Kidney tubule cell (primary cell): ENCODE results near the gene S100Z.
"Not testable (repeated sequence)": the region's sequence is repeated elsewhere in the genome, so short reads cannot be mapped to it uniquely, and the experiment has no call there.

ENCODE experiments used
- DNase-seq: peaks from one replicate; pipeline ENCODE4 v3.0.0-alpha.2; 2018; ENCODE audit warnings: low spot score

S100Z gene

DNA sequence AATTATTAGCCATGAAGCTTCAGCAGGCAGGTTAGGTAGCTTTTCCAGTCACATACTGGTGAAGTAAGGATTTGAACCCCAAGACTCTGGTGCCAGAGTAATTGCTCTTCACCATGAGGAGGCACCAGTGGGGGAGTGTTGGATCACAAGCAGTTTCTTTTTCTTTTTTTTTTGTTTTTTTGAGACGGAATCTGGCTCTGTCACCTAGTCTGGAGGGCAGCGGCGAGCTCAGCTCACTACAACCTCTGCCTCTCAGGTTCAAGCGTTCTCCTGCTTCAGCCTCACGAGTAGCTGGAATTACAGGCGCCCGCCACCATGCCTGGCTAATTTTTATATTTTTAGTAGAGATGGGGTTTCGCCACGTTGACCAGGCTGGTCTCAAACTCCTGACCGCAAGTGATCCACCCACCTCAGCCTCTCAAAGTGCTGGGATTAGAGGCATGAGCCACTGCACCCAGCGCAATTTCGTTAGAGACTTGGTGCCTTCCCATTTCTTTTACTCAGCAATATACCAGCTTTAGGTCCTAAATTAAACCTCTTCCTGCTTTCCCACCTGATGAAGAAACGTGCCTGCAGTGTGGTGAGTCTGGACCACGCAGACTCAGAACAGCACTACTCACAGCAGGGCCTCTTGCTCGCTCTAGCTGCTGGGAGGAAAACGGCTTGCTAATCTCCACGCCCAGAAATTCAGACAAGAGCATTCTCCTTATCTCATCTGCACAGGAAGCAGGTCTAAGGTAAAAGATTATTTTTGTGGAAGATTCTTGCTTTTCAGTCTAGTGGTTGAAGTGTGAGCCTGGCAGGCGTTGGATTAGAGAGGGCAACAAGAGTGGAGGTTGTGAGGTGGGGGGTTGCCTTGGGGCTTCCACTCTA, at the start of gene S100Z:
Gene S100Z (plus strand): TSS at position 596 of the 873 bp plus-strand sequence. CDS start 25,346 bp downstream, outside the sequence.
- DNase-seq, result no peak

DNA sequence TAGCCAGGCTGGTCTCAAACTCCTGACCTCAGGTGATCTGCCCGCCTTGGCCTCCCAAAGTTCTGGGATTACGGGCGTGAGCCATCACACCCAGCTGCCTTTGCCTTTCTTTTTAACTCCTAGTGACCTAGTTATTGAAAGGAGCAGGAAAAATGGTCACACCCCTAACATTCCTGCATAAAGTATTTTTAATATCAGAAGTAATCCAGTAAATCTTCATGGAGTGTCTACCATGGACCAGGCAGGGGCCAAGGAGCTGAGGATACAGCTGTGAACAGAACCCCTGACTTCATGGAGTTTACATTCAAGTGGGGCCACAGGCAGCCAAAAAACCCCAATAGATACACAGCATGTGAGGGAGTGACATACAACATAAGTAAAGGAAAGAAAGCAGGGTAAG, 49.2 kb upstream of the S100Z start:
- DNase-seq, result no peak

DNA sequence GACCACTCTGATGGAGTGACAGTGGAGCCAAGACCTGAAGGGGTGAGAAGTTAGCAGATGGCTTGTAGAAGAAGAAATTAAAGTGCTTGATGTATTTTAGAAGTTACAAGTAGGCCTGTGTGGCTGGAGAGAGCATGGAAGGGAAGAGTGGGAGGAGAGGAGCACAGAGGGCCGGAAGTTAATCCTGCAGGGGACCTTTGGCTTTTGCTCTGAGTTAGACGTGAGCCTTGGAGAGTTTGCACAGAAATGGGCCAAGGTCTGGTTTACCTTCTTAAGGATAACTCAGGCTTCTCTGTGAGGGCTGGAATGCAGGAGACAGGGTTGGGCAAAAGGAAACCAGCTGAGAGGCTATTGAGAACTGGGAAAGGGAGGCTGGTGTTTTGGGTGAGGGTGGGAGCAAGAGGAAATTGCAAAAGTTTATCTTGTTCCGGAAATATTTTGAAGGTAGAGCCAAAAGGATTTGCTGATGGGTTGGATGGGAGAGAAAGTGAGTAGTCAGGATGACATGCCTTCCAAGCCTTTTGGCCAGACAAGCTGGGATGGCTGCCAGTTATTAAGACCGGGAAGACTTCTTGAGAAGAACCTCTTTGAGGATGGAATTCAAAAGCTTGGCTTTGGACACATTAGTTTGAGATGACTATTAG, 48.5 kb upstream of the S100Z start:
- DNase-seq, result peak; percentile 41

DNA sequence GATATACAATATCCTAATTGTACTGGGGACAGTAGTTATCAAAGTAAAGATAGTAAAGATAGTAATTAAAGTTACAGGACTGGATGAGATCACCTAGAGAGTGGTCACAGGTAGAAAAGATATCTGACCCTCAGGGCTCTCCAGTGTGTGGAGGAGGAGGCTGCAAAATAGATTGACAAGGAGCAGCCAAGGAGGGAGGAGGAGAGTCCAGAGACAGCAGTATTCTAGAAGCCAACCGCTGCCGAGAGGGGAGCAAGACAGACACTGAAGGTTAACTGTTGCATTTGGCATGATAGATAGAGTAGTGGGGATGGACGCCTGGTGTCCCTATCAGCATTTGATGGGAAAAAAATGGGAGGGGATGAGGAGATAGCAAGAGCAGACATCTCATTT, 48.0 kb upstream of the S100Z start:
- DNase-seq, result no peak

DNA sequence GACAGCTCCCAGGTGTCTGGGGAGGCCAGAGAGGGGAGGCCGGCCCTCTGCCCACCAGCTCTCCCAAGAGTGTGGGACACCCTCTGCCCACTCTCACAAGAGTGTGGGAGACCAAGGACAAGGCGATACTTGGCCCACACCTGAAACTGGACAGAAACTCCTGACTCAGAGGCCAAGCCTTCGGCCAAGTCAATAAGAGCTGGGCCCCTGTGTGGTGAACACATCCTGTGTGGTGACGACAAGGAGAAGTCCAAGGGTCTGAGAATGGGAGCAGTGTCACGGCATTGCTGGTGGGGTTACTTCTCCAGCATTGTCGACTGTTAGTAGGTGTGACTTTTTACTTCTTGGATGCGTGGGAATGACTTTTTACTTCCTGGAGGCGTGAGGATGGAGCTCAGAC, 45.5 kb upstream of the S100Z start:
- peak; percentile 74 for DNase-seq

DNA sequence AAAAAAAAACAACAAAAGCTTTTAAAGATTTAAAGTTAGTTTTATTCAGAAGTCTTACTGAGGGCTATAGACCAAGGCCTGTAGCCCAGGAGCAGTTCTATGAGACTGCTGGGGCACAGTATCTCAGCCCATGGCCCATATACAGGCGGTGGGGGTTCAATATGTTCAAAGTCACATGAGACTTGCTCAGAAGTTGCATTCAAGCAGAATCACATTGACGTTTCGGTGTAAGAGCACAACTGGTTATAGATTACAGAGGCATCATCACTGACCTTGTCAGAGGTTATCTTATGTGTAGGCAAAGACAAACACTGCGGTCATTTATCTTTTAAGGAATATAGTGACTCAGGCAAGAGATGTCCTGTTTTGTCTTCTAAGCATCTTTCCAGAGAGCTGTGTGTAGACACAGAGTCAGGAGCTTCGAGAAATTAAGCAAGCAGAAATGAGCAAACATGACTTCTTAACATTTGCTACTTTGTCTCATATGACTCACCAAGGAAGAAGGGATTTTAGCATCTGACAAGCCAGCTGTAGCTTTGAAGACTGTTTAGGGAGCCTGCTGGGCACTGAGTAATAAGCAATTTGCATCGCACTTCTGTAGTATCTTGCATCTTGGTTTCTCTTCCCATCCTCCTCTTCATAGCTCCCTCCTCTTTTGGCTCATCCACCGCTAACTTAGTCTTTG, 43.9 kb upstream of the S100Z start:
- peak; percentile 98 for DNase-seq

DNA sequence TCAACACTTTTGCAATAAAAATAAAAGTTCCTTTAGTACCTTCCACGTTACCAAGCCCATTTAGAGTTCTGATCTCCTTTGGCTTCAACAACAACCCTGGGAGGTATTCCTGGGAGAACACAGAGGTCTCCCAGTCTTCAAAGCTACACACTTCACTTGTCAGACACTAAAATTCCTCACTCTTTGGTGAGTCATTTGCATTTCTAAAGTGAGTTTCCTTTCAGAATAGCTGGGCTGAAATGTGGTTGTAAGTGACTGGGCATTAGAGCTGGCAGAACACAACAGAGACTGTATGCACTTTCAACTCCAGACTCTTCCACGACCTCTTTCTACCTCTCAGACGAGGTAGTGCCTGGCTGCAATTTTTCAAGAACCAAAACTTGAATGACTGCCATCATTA, 42.5 kb upstream of the S100Z start:
- peak; percentile 94 for DNase-seq

DNA sequence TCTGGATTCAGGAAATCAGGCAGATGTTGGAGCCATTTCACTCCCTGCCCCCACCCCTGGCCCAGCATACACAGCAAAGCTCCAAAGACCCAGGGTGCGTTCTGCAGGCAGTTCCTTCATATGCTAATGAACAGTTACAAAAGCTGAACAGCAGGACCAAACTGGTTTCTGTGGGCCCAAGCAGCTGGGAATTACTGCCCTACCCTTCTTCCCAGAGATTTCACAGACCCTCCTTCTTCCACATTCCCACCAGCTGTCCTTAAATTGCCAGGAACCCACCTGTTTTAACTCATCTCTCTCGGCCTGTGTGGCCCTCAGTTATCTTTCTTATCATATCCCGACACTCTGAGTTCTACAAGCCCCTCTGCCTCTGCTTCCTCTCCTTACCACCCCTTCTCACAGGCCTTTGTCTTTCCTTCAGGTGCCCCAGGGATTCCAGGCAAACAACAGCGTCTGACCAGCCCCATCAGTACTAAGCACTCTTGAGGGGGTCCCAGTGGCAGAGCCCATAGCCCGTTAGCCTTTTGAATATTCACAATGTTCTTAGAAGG, 41.6 kb upstream of the S100Z start:
- DNase-seq, result no peak

DNA sequence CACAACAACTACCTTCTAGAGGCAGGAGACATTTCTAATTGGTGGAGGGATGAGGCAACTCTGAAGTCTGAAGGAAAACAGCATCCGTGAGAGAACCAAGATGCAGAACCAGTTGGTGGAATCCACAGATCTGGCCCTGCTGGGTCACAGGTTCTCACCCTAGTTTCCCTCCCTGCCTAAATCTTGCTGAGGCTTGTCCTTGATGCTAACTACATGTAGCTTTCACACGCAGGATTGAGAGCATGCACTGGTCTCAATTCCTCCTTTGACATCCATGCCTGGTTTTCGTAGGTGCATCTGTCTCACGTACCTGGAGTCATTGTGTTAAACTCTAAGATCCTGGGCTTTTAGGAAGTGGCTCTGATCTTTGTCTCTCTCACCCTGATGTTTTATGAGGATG, 40.7 kb upstream of the S100Z start:
- DNase-seq, result no peak

DNA sequence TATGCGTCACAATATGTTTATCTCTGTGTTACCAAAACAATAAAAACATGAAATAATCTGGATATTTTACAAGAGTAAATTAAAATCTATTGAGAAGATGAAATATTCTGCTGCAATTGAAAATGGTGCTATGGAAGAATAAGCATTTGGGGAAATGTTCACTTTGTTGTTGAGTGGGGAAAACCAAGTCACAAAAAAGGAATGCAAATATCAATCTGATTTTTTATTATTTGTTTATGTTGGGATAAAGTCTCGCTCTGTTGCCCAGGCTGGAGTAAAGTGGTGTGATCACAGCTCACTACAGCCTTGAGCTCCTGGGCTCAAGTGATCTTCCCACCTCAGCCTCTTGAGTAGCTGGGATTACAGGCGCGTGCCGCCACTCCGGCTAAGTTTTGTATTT, 39.6 kb upstream of the S100Z start:
- DNase-seq, result no peak

DNA sequence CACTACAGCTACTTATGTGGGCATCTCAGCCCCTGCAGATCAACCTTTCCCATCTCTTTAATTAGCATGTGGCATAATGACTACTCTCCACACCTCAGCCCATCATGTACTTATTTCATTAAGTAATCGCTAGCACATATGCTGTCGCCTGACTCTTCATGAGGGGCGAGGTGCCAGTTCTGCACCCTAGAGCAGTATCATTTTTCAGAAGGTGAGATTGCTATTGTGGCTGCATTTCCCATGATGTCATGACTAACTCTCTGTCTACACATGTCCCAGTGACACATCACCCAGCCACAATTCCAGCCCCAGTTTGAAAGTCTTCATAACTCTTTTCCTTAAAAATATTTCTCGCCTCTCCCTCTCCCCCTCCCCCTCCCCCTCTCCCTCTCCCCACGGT, 38.6 kb upstream of the S100Z start:
- peak; percentile 81 for DNase-seq

DNA sequence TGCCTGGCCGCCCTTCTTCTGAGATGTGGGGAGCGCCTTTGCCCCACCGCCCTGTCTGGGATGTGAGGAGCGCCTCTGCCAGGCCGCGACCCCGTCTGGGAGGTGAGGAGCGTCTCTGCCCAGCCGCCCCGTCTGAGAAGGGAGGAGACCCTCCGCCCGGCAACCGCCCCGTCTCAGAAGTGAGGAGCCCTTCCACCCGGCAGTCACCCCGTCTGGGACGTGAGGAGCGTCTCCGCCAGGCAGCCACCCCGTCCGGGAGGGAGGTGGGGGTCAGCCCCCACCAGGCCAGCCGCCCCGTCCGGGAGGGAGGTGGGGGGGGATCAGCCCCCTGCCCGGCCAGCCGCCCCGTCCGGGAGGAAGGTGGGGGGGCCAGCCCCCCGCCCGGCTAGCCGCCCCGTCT, 37.6 kb upstream of the S100Z start:
- not testable (repeated sequence) for DNase-seq

DNA sequence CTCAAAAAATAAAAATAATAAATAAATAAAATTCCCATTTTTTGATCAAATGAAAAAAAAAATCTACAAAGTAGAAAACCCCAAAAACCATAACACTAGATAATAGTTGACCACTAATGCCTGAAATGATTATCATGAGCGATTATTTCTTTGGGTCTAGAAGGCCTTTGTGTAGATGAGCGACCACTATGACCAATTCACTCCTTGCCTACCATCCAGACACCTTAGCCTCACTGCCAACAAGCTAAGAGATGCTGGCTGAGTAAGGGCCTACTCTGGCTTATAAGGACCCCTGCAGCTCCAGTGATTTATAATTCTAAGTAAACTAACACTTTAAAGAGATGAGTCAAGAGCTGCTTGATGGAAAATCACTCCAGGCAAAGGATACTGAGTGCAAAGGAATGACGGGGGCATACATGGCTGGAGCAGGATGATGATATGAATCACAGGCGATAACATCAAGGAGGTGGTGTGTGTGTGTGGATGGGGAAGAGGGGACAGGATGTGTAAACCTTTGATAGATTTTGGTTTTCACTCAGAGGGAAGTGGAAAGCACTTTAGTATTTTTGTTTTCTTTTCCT, 35.7 kb upstream of the S100Z start:
- DNase-seq, result peak; percentile 96

DNA sequence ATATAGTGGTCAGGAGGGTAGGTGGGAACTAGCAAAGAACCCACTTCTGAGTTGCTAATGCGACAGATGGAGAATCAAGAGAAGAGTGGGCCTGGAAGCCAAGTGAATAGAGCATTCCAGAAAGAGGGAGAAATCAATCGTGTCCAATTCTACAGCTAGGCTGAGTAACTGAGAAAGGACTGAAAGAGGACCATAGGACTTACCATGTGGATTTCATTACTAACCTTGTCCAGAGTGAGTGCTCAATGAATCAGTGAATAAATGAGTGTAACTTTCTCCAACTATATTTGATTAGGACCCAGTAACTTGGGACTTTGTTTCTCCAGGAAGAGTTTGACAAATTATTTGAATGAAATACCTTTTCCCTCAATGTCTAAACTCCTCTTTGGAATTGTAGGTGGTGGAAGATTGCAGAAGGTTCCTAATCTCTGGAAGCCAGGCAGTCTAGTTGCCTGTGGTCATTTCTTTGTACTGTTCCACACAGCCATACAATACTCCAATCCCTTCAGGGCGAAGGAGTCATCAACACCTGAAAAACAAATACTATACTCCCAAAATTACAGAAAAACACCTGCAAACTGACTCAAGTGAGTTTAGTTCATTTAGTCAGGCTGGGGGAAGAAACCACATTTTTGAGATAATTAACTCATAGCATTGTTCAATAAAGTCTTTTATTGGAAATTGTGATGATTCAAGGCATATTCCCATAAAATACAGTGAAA, 33.5 kb upstream of the S100Z start:
- DNase-seq, result no peak

DNA sequence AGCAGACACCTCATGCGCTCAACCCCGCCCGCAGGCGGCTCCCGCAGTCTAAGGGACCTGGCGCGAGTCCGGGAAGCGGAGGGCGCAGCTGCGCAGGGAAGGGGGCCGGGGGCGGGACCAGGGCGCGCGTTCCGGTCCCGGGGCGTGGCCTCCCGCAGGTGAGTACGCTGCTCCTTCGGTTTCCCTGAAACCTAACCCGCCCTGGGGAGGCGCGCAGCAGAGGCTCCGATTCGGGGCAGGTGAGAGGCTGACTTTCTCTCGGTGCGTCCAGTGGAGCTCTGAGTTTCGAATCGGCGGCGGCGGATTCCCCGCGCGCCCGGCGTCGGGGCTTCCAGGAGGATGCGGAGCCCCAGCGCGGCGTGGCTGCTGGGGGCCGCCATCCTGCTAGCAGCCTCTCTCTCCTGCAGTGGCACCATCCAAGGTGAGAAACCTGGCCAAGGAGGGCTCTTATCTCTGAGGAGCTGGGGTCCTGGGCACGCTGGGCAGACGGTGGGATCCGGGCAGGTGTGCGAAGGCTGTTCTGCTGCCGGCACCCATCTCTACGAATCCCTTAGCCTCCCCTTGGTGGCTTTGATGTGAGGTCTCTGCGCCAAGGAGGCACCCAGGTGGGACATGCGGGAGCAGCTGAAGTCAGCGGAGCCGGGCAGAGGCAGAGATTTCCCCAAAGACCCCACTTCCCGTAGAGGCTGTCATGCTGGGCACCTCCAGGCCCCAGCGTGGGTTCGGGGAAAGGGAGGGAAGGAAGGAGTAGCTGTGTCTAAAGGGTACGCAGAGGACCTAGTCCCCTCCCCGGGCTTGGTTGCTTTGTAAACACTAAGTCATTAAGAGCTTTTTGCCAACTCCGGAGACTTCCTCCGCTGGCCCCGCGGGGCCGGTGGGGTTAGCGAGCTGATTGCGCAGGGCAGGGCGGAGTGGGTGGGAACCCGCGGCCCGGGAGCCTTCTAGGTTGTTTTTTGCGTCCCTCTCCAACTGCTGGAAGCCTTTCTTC, 30.7 kb upstream of the S100Z start, which contains the start of gene F2RL1:
Gene F2RL1 (plus strand): TSS at position 187 of the 988 bp plus-strand sequence. CDS start 153 bp downstream, at position 340.
- DNase-seq, result peak; percentile 96

DNA sequence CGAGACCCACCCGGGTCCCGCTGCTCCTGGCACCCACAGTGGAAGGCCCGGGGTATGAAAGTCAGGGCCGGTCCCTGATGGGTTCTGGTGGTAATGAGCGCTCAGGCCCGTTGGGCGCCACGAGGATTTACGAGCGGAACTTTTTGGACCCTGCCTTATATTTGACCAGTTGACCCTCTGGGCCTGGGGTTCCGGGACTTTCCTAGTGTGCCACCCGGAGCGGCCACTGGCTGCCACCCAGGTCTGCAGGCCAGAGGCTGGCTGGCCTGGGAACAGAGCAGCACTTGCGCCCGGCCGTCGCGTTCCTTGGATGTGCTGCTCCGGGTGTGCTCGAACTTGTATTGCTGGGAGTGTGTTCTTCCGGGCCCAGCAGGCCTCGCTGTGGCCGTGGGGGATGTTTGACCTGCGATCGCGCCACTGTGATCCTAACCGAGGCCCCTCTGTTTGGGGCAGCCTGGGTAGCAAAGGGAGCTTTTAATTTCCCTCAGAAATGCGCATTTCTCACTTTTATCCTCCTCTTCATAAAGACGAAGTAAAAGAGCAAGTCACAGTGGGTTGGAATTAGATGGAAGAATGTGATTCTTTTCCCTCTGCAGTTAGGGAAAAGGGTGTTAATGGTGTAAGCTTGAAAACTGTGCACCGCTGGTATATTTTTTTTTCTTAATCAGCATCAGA, 29.8 kb upstream of the S100Z start:
- DNase-seq, result peak; percentile 54

DNA sequence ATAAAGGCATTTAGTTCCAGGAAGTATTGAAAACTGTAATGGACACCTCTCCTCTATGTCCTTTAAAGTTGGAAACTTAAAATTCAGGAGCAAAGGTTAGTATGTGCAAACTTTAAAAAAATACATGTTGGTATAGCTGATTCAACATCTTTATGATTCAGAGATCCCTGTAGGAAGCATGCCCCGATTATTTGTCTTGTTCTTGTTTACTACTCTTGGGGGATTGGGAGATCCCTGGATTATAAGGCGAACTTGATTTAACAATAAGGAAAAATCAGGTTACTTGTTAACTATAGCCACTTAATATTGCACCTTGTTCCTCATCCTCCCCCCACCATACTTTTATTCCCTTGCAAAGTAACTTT, 29.3 kb upstream of the S100Z start:
- DNase-seq, result no peak

DNA sequence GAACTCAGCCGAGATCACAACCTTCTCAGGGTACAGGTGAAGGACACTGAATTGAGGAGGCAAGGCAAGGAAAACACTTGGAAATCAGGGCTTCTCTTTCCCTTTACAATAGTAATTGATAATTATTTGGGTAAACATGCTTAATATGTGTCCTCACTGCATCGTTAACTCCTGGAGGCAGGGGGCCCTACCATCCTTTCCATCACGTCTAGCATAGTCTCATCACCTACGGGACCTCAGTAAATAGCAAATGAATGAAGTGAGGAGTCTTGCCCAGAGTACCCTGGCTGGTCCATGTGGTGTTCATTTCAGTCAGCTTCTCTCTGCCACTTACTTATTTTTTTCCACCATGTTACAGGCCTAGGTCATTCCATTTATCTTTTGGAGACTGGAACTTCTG, 28.7 kb upstream of the S100Z start:
- no peak for DNase-seq

DNA sequence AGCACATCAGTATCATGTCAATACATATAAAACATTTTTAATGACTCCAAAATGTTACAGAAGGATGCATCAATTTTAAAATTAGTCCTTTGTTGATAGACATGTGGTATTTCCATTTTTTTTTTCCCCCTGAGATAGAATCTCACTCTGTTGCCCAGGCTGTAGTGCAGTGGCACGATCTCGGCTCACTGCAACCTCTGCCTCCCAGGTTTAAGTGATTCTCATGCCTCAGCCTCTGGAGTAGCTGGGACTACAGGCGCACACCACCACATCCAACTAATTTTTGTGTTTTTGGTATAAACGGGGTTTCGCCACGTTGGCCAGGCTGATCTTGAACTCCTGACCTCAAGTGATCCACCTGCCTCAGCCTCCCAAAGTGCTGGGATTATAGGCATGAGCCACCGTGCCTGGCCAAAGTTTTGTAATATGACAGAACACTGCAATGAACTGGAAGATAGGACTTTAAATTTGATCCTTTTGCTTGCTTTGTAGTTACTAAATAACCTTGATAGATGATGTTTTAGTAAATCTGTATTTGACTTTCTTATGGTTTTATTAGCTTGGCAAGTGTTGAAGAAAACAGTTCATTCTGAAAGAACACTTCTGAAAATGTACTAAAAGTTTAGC, 27.6 kb upstream of the S100Z start:
- DNase-seq, result peak; percentile 30
